D721Med (cell line): ENCODE data around the gene EYS.
A peak's percentile ranks its signal among the peaks of the same experiment; 100 is the strongest.

Source experiments
- DNase-seq: peaks from one replicate; pipeline ENCODE4 v3.0.0; 2011; ENCODE audit warnings: low spot score; ENCODE audit not compliant: insufficient read length
- FAIRE-seq: peaks from 2 replicates; lab custom pipeline; 2011; peaks lifted over from hg19 to GRCh38; lab: Jason Lieb, UNC
- TF ChIP-seq, protein P1 (sequence below): IDR thresholded peaks from 2 replicates; pipeline ENCODE4 v1.5.1; 2012; ENCODE audit warnings: mild to moderate bottlenecking, control low read depth; ENCODE audit not compliant: insufficient read depth; ENCODE audit errors: missing control alignments

Gene EYS

DNA sequence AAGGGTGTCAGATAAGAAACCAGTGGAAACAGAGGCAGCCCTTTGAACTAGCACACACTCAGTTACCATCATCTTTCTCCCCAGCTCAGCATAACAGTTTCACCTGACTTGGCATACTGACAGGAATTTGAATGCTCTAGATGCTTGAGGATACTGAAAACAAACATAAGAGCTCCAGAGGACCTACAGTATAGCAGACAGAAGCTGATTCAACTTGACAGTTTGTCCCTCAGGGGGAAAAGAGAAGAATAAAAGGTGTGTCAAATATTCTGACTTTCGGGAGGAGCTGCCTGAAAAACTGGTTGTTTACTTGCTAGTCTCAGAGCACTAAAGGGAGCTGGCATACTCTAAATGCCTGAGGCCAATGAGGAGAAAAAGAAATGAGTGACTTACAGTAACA lies 35.1 kb downstream of the EYS start:
- no peak for FAIRE-seq
- DNase-seq, result no peak
- TF ChIP-seq, protein P1, sequence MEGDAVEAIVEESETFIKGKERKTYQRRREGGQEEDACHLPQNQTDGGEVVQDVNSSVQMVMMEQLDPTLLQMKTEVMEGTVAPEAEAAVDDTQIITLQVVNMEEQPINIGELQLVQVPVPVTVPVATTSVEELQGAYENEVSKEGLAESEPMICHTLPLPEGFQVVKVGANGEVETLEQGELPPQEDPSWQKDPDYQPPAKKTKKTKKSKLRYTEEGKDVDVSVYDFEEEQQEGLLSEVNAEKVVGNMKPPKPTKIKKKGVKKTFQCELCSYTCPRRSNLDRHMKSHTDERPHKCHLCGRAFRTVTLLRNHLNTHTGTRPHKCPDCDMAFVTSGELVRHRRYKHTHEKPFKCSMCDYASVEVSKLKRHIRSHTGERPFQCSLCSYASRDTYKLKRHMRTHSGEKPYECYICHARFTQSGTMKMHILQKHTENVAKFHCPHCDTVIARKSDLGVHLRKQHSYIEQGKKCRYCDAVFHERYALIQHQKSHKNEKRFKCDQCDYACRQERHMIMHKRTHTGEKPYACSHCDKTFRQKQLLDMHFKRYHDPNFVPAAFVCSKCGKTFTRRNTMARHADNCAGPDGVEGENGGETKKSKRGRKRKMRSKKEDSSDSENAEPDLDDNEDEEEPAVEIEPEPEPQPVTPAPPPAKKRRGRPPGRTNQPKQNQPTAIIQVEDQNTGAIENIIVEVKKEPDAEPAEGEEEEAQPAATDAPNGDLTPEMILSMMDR, result no peak

DNA sequence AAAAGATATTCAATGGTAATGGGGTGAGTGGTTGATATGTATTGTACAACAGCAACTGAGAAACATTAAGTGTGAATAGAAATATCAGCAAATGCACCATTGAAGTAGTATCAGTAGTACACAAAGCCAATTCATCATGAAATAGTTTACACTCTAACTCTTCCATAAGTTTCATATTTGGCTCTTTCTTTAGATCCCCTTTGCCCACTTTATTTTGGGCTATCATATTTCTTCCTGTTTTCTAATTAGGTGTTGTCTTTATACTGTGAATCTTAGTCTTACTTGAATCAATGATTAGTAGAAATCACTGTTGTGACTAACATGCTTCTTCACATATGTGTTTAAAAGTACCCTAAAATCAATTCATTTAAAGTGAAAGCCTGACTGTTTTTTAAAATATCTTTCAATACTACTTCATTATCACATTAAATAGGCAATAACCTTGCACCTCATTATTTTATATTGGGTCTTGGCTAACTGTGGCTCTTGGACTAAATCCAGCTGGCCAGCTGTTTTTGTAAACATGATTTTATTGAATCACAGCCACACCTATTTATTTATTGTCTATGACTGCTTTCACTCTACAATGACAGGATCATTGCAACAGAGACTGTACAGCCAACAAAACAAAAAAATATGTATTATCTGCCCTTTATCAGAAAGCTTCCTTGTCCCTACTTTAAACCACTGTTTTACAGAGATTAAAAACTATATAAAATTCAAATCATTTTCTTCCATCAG lies 38.9 kb downstream of the EYS start:
- no peak for DNase-seq
- FAIRE-seq, result peak; percentile 41

DNA sequence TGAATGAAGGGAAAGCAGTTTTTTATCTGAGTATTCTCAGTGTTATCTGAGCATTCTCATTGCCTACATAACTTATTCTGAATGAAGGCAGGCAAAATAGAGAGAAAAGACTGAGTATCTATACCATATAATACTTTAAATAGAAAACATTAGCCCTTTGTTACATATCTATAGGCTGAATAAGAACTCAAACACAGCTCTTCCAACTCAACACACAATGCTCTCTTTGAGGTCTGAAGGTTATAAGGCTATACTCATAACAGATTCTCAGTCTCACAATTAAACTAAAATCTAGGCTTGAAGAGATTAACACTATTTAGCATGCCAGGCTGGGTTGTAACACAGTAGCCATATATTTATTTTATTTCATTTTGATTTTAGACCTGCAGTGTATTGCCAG lies 56.9 kb downstream of the EYS start:
- no peak for DNase-seq
- TF ChIP-seq, protein P1, result no peak

More for the DNA sequence above, 38.9 kb downstream of the EYS start:
- TF ChIP-seq, protein P1, result no peak

DNA sequence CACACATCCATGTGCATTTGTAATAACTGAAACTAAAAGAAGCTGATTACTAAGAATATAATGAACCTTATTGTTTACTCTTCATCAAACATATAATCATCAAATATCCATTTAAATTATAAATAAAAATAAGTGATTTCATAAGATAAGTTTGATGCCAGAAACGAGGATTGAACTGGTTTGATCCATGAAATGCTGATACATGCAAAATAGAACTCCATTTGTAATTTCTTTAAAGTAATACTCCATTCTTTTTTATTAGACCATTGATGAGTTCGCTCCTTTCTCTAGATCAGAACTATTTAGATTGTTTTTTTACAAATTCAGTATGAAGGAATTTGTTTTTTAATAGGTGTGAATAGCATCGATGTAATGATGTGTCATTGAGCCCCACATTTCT lies 57.6 kb downstream of the EYS start:
- DNase-seq (no peak), FAIRE-seq (no peak)
- TF ChIP-seq, protein P1, result no peak

More for the DNA sequence above, 56.9 kb downstream of the EYS start:
- no peak for FAIRE-seq

DNA sequence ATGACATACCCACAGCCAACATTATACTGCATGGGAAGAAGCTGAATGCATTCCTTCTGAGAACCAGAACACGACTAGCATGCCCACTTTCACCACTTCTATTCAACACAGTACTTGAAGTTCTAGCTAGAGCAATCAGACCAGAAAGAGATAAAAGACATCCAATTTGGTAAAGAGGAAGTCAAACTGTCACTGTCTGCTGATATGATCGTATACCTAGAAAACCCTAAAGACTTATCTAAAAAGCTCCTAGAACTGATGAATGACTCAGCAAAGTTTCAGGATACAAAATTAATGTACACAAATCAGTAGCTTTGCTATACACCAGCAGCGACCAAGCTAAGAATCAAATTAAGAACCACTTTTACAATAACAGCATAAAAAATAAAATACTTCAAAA lies 60.5 kb downstream of the EYS start:
- FAIRE-seq (no peak), DNase-seq (no peak)
- TF ChIP-seq, protein P1, result no peak

DNA sequence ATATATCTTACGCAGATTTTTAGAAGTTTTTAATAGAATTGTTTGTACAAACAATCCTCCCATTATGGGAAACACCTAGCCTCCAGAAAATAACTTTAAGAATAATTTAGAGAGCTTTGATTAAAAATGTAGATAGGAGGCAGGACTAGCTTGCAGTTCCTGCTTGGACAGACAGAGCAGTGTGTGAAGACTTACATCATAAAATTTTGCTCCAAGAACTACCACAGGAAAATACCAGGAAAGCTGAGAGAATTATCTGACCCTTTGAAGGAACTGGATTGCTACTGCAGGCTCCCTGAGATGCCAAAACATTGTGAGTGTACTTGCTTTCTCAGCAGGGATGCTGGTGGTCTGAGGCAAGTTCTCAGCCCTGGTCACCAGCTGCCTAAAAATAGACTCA lies 64.2 kb downstream of the EYS start:
- FAIRE-seq, result no peak
- DNase-seq, result no peak
- TF ChIP-seq, protein P1, result no peak
